Kidney glomerular epithelial cell (primary cell): ENCODE data around the gene TAPBPL.
"Not testable (repeated sequence)": the region's sequence is repeated elsewhere in the genome, so short reads cannot be mapped to it uniquely, and the experiment has no call there.

ENCODE experiments used
- DNase-seq: peaks from one replicate; lab custom pipeline; 2025; lab: John Stamatoyannopoulos, UW

Gene TAPBPL

DNA sequence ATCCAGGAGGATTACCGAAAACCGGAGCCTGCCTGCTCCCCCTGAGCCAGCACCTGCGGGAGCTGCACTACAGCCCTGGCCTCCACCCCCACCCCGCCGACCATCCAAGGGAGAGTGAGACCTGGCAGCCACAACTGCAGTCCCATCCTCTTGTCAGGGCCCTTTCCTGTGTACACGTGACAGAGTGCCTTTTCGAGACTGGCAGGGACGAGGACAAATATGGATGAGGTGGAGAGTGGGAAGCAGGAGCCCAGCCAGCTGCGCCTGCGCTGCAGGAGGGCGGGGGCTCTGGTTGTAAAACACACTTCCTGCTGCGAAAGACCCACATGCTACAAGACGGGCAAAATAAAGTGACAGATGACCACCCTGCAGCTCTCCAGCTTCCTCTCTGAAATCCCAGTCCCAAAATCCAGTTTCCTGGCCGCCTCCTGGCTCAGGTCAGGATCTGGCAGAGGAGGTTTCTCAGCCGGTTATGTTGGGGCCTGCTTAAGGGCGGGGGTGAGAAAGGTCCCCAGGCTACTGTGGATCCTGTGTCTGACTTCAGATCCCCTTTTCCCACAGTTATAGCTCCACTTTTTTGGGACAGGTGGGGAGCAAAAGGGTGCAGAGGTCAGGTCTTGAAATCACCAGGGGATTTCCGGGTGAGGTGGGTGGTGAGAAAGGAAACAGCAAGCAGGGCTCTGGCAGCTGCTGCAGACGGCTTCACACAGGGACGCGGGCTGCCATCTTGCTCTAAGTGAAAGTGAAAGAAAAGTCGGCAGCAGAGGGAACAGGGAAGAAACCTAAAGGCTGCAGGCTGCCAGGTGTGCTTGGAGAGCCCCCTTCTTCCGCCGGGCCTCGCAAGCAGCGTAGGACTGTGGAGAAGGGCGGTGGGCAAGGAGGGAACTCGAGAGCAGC, at the start of gene TAPBPL:
TSS of gene TAPBPL (plus strand) at position 695 of the 897 bp plus-strand sequence. CDS start 207 bp downstream, outside the sequence.
- DNase-seq: peak; percentile 78

GRCh38 chr12:6404390-6404789, 47.5 kb upstream of the TAPBPL start:
- DNase-seq: no peak

GRCh38 chr12:6405963-6406362, 45.9 kb upstream of the TAPBPL start:
- DNase-seq: no peak

DNA sequence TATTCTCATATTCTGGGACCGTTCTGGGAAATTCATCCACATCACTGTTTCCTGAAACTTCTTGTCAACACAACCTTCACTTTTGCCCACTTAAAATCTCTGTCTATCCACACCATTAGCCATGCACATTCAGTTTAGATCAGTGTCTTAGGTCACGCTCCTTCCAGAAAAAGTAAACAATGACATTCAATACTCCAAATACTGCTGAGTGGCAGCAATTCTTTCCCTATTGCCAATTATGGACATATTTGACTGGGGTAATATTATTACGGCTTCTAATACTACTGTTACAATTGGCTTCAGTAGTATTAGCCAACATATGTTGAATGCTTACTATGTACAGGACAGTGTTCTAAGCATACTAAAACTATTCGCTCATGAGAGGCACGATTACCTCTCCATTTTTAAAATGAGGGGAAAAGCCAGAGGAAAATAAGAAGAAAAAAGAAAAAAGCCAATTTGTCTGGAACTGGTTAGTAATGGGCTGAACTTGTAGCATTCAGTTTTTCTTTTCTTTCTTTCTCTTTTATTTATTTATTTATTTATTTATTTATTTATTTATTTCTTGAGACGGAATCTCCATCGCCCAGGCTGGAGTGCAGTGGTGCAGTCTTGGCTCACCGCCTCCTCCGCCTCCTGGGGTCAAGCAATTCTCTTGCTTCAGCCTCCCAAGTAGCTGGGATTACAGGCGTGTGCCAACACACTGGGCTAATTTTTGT, 44.4 kb upstream of the TAPBPL start:
- no peak for DNase-seq

- no peak for DNase-seq
Observed at GRCh38 chr12:6416596-6416995, 35.2 kb upstream of the TAPBPL start.

GRCh38 chr12:6418796-6419195, 33.0 kb upstream of the TAPBPL start:
- DNase-seq: no peak

- DNase-seq: no peak
Observed at GRCh38 chr12:6420364-6420763, 31.5 kb upstream of the TAPBPL start.

GRCh38 chr12:6423267-6424007, 28.4 kb upstream of the TAPBPL start:
- peak; percentile 66 for DNase-seq

- DNase-seq: no peak
Observed at GRCh38 chr12:6424008-6424347, 27.9 kb upstream of the TAPBPL start.

- DNase-seq: no peak
Observed at GRCh38 chr12:6424866-6425265, 27.0 kb upstream of the TAPBPL start.

DNA sequence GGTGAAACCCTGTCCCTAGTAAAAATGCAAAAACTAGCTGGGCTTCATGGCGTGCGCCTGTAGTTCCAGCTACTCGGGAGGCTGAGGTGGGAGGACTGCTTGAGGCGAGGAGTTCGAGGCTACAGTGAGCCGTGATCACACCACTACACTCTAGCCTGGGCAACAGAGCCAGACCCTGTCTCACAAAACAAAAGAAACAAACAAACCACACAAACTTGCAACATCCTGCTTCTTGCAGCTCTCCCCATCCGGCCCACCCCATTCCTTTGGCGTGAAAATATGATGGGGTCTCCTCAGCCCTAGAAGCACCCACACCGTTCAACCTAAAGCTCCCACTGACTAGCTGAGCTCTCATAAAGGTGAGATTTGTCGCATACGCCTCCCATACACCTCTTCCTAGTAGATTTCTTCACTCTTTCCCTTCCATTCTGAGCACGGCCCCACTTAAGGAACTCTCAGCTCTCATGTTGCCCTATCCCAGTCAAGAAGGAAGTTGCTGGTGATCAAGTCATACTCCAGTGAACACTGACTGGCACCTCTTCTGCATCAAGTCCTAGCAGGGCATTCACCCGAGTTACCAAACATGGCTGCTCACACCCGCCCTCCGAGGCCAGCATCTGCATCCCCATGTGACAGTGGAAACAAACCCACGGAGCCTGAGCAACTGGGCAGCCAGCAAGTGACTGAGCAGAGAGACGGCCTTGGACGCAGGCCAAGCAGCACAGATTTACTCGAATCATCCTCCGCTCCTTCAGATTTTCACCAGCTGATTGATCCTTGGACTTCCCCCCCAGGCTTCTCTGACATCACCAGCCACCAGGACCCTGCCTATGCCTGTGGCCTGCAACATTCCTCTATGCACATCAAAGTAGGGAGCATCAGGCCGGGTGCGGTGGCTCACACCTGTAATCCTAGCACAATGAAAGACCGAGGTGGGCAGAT, 26.0 kb upstream of the TAPBPL start:
- DNase-seq: no peak

DNA sequence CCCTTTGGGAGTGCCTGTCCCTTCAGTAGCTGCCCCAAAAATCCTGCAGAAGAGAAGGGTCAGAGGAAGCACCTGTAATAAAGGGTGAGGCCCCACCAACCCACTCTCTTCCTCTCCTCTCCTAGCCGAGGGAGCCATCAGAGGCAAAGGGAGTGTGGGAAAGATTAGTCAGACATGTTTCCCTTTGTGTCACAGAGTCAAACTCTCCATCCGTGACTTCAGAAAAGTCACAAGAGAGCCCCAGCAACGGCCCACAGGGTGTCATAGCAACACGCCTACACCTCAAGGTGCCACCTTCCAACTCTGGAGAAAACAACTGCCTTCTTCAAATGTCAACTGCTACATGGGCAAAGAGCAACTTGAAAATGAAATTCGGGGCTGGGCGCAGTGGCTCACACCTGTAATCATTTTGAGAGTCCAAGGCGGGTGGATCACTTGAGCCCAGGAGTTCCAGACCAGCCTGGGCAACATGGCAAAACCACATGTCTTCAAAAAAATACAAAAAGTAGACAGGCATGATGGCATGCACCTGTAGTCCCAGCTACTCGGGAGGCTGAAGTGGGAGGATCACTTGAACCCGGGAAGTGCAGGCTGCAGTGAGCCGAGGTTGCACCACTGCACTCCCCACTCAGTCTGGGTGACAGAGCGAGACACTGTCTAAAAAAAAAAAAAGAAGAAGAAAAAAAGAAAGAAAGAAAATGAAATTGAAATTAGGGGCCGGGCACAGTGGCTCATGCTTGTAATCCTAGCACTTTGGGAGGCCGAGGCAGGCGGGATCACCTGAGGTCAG, 24.8 kb upstream of the TAPBPL start:
- no peak for DNase-seq

DNA sequence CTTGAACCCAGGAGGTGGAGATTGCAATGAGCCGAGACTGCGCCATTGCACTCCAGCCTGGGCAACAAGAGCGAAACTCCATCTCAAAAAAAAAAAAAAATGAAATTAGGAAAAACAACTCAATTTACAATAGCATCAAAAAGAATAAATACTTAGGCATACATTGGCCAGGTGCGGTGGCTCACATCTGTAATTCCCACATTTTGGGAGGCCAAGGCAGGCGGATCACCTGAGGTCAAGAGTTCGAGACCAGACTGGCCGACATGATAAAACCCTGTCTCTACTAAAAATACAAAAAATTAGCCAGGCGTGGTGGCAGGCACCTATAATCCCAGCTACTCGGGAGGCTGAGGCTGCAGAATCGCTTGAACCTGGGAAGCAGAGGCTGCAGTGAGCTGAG, 24.0 kb upstream of the TAPBPL start:
- not testable (repeated sequence) for DNase-seq

DNA sequence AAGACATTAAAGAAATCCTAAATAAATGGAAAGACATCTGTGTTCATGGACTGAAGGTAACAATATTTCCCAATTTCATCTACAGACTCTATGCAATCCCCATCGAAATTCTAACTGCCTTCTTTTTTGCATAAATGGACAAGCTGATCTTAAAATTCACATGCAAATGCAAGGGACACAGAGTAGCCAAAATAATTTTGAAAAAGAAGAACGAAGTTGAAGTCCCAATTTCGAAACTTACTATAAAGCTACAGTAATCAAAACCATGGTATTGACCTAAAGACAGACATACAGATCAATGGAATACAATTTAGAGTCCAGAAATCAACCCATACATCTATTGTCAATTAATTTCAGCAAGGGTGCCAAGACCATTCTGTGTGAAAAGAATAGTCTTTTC, 23.5 kb upstream of the TAPBPL start:
- no peak for DNase-seq

- DNase-seq: peak; percentile 92
Observed at GRCh38 chr12:6430124-6430989, 21.5 kb upstream of the TAPBPL start.

GRCh38 chr12:6432991-6433390, 18.9 kb upstream of the TAPBPL start:
- no peak for DNase-seq

DNA sequence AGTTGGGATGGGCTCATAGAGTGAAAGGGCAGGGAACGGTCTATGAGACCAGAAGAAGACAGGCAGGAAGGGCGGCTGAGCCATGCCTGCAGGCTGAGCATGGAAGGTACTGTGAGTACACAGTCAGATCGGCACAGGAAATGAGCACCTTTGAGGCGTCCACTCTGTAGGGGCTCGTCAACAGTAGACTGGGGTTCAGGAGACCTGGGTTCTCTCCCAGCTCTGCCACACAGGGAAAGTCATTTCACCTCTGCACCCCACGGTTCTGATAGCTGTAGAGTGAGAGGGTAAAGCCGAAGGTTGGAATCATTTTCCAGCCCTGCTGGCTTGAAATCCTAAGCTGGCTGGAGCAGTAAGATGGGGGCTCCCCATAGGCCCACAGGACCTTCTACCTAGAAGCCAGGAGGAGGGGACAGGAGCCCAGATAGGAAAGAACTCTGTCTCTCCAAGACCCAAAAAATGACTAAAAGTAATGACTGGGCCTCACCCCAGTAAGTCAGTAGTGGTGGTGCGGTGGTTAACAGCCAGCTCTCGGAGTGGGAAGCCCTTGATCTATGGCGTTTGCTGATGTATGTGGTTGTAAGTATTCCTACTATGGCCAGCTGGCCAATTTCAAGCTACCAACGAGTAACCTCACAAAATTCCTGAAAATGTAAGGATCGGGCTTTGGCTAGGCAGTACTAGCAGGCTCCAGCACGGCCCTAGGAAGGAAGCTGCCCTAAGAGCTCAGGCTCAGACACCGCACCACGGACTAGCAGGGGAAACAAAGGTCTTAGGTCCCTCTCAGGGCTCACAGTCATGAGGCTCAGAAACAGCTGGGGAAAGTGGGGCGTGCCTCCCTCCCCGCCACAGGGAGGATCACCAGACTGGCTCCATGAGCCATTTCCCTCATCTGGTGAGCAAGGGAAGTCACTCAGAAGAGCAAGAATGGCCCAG, 17.4 kb upstream of the TAPBPL start:
- no peak for DNase-seq

DNA sequence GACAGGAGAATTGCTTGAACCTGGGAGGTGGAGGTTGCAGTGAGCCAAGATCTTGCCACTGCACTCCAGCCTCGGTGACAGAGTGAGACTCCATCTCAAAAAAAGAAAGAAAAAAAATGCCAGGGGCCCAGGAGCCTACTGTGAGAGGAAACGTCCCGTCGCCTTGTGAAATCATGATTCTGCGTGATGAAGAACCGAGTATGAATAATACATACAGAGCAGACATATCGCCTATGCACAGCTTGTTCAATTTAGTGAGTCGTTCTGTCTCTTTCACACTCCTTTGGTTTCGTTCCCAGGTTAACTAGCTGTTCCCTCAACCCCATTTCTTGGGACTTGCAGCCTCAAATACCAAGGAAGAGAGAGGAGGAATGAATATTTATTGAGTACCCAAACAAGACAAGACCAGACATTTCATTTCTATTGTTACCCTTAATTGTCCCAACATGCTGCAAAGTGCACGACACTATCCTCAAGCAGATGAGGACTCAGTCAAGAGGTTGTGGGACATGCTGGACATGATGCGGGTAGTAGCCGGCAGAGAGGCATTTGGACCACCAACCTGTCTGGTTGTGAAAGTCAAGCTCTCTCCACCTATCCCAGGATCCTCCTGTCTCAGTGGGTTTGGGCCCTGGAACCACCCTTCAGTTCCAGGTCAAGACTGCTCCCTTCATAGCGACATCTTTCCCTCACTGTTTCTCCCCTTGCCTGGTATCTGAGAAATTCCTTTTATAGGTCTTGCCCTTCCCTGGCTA, 15.7 kb upstream of the TAPBPL start:
- no peak for DNase-seq
